ENCODE measurements around the gene HOXD4.

The HOXD4 gene

DNA sequence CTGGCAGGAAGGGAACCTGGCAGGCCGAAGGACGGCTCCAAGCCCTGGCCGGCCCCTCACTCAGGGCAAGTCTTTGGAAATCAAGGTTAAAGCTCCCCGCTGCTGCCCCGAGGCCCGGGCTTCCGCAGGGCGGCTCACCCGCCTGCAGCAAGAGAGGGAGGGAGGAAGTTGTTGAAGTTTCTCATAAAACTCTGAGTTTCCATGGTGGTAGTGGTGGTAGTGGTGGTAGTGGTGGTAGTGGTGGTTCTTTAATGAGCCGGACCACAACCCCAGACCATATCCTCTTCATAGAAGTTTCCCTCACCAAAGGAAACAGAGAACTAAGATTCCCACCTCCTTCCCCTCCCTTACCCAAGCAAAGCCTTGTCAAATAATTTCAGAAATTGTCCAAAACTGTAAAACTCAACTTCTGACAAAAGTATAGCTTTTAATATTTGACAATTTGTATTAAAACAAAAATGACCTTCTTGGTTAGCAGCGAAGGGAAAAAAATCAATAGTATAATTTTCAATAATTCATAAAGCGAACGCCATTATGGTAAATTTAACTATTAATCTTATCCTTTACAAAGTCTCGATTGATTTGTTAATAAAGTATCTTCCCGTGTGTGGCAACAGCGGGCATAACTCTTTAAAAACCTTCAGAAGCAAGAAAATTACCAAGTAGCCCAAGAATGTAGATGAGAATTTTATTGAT is 36.3 kb upstream of the HOXD4 start:
- no peak overlapping the region for H3K4me3 ChIP-seq (ENCODE audit: low read depth, low read length)
- TF ChIP-seq, protein P1, sequence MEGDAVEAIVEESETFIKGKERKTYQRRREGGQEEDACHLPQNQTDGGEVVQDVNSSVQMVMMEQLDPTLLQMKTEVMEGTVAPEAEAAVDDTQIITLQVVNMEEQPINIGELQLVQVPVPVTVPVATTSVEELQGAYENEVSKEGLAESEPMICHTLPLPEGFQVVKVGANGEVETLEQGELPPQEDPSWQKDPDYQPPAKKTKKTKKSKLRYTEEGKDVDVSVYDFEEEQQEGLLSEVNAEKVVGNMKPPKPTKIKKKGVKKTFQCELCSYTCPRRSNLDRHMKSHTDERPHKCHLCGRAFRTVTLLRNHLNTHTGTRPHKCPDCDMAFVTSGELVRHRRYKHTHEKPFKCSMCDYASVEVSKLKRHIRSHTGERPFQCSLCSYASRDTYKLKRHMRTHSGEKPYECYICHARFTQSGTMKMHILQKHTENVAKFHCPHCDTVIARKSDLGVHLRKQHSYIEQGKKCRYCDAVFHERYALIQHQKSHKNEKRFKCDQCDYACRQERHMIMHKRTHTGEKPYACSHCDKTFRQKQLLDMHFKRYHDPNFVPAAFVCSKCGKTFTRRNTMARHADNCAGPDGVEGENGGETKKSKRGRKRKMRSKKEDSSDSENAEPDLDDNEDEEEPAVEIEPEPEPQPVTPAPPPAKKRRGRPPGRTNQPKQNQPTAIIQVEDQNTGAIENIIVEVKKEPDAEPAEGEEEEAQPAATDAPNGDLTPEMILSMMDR (IDR thresholded peaks at IDR 0.05; ENCODE audit: insufficient read depth, low read depth, low read length, missing control alignments), result no peak
- DNase-seq (ENCODE audit: low read depth), result no peak

DNA sequence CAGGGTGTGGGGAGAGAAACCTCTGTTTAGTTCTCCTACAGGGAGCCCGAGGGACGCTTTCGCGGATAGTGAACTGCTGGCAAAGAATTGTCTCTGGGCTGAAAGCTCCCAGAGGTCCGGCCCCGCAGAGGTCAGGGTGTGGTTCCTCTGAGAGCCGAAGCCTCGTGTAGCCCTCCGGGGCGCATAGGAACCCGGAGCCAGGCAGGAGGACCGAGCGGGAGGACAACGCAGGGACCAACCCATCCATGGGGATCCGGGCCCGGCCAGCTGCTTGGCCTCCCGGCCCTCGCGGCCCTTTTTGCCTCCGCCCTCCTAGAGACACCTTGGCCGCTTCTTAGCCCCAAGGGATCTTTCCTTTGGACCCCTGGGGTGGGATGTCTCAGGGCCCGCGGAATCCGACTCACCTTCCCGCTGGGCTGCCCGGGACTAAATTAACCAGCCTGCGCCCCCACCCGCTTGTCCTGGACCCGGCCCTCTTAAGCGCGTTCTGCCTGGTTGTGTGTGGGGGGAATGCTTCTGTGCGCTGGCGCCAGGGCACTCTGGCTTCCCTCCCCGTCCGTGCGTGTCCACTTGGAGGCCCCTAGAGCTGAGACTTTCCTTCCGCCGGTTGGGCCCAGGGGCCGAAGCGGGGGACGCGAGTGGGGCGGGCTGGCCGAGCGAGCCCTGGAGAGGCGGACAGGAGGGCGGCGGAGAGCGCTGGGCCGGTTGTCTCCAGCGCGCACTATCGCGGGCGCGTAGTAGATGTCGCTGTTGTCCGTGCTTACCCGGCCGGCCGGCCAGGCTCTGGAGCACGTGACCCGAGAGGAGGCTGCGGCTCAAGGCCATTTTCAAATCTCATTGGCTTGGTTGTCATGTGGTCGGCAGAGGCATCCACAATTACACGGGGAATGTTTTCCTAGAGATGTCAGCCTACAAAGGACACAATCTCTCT is 35.2 kb upstream of the HOXD4 start, which contains the start of gene HOXD10:
HOXD10 (plus strand) TSS at position 896 of the 931 bp plus-strand sequence. CDS start 56 bp downstream, outside the sequence.
- no peak within 1 kb of the TSS for H3K4me3 ChIP-seq (ENCODE audit: low read depth, low read length)
- TF ChIP-seq, protein P1 (IDR thresholded peaks at IDR 0.05; ENCODE audit: insufficient read depth, low read depth, low read length, missing control alignments), result no peak

DNA sequence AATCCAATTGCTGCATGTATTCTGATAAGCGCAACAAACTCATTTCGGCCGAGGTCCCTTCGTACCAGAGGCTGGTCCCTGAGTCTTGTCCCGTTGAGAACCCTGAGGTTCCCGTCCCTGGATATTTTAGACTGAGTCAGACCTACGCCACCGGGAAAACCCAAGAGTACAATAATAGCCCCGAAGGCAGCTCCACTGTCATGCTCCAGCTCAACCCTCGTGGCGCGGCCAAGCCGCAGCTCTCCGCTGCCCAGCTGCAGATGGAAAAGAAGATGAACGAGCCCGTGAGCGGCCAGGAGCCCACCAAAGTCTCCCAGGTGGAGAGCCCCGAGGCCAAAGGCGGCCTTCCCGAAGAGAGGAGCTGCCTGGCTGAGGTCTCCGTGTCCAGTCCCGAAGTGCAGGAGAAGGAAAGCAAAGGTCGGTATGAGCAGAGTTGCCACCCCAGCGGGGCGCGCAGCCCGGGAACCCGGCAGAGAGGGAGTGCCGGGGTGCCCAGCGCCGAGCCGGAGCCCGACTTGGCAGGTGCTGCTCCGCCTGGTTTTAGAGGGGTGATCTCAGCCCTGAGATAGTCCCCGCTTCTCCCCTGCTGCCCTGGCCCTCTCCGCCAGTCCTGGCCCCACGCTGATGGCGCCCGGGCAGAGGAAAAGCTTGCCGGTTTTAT is 34.1 kb upstream of the HOXD4 start:
- DNase-seq (ENCODE audit: low read depth), result no peak
- H3K4me3 ChIP-seq (ENCODE audit: low read depth, low read length), result no peak overlapping the region
- TF ChIP-seq, protein P1 (IDR thresholded peaks at IDR 0.05; ENCODE audit: insufficient read depth, low read depth, low read length, missing control alignments), result no peak

More for the DNA sequence above, 35.2 kb upstream of the HOXD4 start, which contains the start of gene HOXD10:
- no peak for DNase-seq (ENCODE audit: low read depth)

DNA sequence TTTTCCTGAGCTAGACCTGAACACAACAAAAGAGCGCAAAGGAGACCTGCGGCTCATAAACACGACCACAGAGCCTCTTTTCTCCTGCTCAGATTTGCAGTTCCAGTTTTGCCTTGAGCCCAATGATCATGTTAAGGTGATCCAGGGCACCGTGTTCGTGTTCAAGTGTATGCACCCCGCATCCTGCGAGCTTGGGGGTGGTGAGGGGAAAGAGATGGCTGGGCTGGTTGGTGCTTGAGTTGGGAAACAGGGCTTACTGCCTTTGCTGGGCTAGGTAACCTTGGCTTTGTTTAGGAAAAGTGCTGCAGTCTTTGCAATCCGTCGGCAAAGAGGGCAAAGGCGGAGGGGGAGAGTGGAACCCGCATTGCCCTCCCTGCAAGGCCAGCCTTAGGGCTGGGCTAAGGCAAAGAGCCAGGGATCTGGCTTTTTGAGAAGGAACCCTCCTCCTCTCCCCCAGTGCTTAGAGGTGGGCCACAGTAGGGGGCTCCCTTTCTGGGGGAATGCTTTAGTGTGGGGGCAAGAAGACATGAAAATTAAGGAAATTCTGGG is 33.5 kb upstream of the HOXD4 start:
- TF ChIP-seq, protein P1 (IDR thresholded peaks at IDR 0.05; ENCODE audit: insufficient read depth, low read depth, low read length, missing control alignments), result no peak
- H3K4me3 ChIP-seq (ENCODE audit: low read depth, low read length), result no peak overlapping the region
- no peak for DNase-seq (ENCODE audit: low read depth)

DNA sequence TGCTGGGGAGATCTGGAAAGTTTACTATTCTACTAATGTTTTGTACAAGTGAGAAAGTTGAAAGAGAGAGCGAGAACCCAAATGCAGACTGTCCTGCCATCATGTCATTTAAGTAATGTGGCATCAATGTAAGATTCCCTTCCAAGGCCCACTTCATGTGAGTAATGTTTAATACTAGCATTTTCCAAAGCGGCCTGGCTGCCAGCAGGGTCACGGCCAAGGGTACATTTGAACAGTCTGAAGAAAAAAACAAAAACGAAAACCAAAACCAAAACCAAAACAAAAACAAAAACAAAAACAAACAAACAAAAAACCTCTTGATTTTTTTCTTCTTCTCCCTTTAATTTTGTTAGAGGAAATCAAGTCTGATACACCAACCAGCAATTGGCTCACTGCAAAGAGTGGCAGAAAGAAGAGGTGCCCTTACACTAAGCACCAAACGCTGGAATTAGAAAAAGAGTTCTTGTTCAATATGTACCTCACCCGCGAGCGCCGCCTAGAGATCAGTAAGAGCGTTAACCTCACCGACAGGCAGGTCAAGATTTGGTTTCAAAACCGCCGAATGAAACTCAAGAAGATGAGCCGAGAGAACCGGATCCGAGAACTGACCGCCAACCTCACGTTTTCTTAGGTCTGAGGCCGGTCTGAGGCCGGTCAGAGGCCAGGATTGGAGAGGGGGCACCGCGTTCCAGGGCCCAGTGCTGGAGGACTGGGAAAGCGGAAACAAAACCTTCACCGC is 32.6 kb upstream of the HOXD4 start:
- peak; percentile 58 for DNase-seq (ENCODE audit: low read depth)
- TF ChIP-seq, protein P1 (IDR thresholded peaks at IDR 0.05; ENCODE audit: insufficient read depth, low read depth, low read length, missing control alignments), result peak; percentile 38
- H3K4me3 ChIP-seq (ENCODE audit: low read depth, low read length), result no peak overlapping the region

All from GM12865 (cell line).